Measurements from ENCODE around the gene DHRS4. TPM values are rescaled to one million over a fixed set of nuclear protein-coding genes. Genes with fewer than 3 reads are reported as not detected.
"Not testable (repeated sequence)": the region's sequence is repeated elsewhere in the genome, so short reads cannot be mapped to it uniquely, and the experiment has no call there.

DHRS4 gene
- total and polyA plus RNA-seq, 2 of the 13 experiments (the other 11 are each of a cell fraction or from before 2014, with no cell fraction given), result 23.9 to 45.1 TPM

DNA sequence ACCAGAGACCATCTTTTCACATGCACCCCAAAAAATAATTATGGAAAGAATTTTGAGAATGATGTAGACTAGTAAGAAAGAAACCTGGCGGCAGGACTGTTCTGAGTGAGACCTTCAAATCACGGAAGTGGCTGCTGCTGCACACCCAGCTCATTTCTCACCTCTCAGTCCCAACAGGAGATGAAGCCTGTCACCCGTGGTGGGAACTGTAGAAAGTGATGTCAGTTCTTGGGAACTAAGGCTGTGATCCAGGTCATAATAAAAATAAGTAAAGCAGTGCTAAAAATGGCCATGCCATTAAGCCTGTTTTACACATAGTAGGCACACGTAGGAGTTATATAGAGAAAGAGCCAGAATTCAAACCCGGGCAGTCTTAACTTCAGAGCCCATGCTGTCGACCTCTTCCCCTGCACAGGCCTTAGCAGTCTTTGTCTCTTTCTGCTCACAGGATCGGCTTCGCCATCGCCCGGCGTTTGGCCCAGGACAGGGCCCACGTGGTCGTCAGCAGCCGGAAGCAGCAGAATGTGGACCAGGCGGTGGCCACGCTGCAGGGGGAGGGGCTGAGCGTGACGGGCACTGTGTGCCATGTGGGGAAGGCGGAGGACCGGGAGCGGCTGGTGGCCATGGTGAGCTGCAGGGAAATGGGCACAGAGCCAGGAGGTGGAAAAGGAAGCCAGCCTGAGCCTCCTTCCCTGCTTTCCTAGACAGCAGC is 36.3 kb downstream of the DHRS4 start (continued):
- TF ChIP-seq, protein P1, sequence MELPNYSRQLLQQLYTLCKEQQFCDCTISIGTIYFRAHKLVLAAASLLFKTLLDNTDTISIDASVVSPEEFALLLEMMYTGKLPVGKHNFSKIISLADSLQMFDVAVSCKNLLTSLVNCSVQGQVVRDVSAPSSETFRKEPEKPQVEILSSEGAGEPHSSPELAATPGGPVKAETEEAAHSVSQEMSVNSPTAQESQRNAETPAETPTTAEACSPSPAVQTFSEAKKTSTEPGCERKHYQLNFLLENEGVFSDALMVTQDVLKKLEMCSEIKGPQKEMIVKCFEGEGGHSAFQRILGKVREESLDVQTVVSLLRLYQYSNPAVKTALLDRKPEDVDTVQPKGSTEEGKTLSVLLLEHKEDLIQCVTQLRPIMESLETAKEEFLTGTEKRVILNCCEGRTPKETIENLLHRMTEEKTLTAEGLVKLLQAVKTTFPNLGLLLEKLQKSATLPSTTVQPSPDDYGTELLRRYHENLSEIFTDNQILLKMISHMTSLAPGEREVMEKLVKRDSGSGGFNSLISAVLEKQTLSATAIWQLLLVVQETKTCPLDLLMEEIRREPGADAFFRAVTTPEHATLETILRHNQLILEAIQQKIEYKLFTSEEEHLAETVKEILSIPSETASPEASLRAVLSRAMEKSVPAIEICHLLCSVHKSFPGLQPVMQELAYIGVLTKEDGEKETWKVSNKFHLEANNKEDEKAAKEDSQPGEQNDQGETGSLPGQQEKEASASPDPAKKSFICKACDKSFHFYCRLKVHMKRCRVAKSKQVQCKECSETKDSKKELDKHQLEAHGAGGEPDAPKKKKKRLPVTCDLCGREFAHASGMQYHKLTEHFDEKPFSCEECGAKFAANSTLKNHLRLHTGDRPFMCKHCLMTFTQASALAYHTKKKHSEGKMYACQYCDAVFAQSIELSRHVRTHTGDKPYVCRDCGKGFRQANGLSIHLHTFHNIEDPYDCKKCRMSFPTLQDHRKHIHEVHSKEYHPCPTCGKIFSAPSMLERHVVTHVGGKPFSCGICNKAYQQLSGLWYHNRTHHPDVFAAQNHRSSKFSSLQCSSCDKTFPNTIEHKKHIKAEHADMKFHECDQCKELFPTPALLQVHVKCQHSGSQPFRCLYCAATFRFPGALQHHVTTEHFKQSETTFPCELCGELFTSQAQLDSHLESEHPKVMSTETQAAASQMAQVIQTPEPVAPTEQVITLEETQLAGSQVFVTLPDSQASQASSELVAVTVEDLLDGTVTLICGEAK (IDR thresholded peaks at IDR 0.05), result not testable (repeated sequence)
- TF ChIP-seq, protein P1 (CRISPR knock-in tag; IDR thresholded peaks at IDR 0.05), result peak; percentile 34; the same call in 1 of the 2 replicates
- TF ChIP-seq CC2D1A (CRISPR knock-in tag; IDR thresholded peaks at IDR 0.05) (0 out of 2 replicates have a peak, but pooled peaks have one; percentile 72), ZNF30 (CRISPR knock-in tag; IDR thresholded peaks at IDR 0.05) (peak; percentile 64; the same call in 1 of the 2 replicates), HOXA3 (CRISPR knock-in tag; IDR thresholded peaks at IDR 0.05) (peak; percentile 44; the same call in 1 of the 2 replicates), TRIM24 (CRISPR knock-in tag; IDR thresholded peaks at IDR 0.05) (0 out of 2 replicates have a peak, but pooled peaks have one; percentile 37), ZNF768 (CRISPR knock-in tag; IDR thresholded peaks at IDR 0.05) (peak; percentile 48; the same call in 1 of the 2 replicates), SALL1 (CRISPR knock-in tag; IDR thresholded peaks at IDR 0.05) (peak; percentile 17; the same call in 1 of the 2 replicates), GABPB1 (CRISPR knock-in tag; IDR thresholded peaks at IDR 0.05) (peak; percentile 60; the same call in 1 of the 2 replicates)
- TF ChIP-seq, protein P2, sequence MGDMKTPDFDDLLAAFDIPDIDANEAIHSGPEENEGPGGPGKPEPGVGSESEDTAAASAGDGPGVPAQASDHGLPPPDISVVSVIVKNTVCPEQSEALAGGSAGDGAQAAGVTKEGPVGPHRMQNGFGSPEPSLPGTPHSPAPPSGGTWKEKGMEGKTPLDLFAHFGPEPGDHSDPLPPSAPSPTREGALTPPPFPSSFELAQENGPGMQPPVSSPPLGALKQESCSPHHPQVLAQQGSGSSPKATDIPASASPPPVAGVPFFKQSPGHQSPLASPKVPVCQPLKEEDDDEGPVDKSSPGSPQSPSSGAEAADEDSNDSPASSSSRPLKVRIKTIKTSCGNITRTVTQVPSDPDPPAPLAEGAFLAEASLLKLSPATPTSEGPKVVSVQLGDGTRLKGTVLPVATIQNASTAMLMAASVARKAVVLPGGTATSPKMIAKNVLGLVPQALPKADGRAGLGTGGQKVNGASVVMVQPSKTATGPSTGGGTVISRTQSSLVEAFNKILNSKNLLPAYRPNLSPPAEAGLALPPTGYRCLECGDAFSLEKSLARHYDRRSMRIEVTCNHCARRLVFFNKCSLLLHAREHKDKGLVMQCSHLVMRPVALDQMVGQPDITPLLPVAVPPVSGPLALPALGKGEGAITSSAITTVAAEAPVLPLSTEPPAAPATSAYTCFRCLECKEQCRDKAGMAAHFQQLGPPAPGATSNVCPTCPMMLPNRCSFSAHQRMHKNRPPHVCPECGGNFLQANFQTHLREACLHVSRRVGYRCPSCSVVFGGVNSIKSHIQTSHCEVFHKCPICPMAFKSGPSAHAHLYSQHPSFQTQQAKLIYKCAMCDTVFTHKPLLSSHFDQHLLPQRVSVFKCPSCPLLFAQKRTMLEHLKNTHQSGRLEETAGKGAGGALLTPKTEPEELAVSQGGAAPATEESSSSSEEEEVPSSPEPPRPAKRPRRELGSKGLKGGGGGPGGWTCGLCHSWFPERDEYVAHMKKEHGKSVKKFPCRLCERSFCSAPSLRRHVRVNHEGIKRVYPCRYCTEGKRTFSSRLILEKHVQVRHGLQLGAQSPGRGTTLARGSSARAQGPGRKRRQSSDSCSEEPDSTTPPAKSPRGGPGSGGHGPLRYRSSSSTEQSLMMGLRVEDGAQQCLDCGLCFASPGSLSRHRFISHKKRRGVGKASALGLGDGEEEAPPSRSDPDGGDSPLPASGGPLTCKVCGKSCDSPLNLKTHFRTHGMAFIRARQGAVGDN (CRISPR knock-in tag; IDR thresholded peaks at IDR 0.05), result peak; percentile 62
- TF ChIP-seq, protein P3, sequence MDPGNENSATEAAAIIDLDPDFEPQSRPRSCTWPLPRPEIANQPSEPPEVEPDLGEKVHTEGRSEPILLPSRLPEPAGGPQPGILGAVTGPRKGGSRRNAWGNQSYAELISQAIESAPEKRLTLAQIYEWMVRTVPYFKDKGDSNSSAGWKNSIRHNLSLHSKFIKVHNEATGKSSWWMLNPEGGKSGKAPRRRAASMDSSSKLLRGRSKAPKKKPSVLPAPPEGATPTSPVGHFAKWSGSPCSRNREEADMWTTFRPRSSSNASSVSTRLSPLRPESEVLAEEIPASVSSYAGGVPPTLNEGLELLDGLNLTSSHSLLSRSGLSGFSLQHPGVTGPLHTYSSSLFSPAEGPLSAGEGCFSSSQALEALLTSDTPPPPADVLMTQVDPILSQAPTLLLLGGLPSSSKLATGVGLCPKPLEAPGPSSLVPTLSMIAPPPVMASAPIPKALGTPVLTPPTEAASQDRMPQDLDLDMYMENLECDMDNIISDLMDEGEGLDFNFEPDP (CRISPR knock-in tag; conservative IDR thresholded peaks at IDR 0.05), result 0 out of 2 replicates have a peak, but pooled peaks have one; percentile 51
